Activated T-cell treated with anti-CD3 and anti-CD28 coated beads, Interleukin-2, amount 50 U/mL, for 24 hours (primary cell): Measurements from ENCODE around the gene OR52D1.

Source experiments
- DNase-seq: peaks from one replicate; pipeline ENCODE4 v3.0.0-alpha.2; 2020
- H3K27ac Mint-ChIP-seq: 2 replicates; pipeline ENCODE4 v1.8.0; 2020; ENCODE audit warnings: mild to moderate bottlenecking, mixed read lengths
- H3K27me3 Mint-ChIP-seq: 2 replicates; pipeline ENCODE4 v1.8.0; 2020; ENCODE audit warnings: mixed read lengths
- H3K36me3 Mint-ChIP-seq: 2 replicates; pipeline ENCODE4 v1.8.0; 2020; ENCODE audit warnings: low read depth, mixed read lengths
- H3K4me1 Mint-ChIP-seq: 2 replicates; pipeline ENCODE4 v1.8.0; 2020; ENCODE audit warnings: low read depth, mixed read lengths
- H3K4me3 Mint-ChIP-seq: 2 replicates; pipeline ENCODE4 v1.8.0; 2020; ENCODE audit warnings: mild to moderate bottlenecking, moderate library complexity, mixed read lengths
- H3K9me3 Mint-ChIP-seq: 2 replicates; pipeline ENCODE4 v1.8.0; 2020; ENCODE audit warnings: mixed read lengths

The OR52D1 gene

DNA sequence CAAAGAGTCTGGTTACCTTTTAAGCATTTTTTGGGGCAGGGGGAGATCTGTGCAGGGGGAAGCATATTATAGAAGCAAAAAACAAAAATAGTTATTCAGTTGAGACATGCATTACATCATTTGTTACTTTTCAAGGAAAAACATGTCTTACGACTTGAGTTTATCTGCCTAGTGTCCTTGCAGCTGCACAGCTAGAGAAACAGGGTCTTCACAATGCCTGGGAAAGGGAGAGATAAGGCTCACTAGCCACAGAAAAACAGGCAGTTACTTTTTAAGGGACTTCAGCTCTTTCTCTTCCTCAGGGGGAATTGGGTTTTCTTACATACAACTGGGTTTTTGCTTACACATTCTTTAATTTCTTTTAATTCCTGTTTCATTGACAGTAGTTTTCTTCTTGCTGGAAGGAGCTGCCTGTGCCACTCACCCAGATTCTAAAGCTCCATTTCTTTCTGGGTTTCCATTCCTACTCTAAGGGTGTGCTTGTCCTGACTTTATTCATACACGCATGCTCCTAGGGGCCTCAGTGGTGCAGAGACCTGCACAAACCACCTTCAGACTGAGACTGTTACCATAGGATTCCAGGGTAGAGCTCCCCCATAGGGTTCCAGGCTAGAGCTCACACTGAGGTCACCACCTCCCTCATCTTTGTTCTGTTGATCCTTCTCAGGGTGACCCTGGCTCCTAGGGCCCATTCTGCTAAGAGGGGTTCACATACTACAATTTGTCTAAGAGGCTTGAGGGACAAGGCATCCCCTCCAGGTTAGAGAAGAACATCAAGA, 42.8 kb downstream of the OR52D1 start:
- Mint-ChIP-seq H3K27ac (no peak overlapping the region), H3K4me3 (no peak overlapping the region), H3K36me3 (no peaks in the 10 kb centered on the region), H3K27me3 (no peaks in the 10 kb centered on the region), H3K4me1 (no peaks in the 10 kb centered on the region), H3K9me3 (no peaks in the 10 kb centered on the region)
- DNase-seq = no peak

DNA sequence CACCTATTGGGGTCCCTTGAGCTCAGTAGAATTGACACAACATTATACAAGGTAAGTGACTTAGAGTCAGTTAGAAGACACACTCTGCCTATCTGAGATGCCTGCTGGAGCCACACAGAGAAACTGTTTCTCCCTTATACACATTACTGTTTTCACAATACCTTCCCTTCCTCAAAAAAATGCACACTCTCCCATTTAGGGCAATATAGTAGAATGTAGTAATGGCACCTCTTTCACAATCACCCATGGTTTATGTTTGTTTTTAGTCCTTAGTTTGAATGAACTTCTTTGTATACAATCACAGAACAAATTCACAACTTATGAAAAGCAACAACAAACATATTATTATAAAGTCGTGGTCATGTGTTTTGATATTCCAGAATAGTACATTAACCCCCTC, 45.6 kb downstream of the OR52D1 start:
- no peaks in the 10 kb centered on the region for H3K36me3 Mint-ChIP-seq
- H3K9me3 Mint-ChIP-seq = no peaks in the 10 kb centered on the region
- H3K4me1 Mint-ChIP-seq = no peaks in the 10 kb centered on the region
- H3K4me3 Mint-ChIP-seq = no peak overlapping the region
- H3K27ac Mint-ChIP-seq = no peak overlapping the region
- no peak for DNase-seq
- no peaks in the 10 kb centered on the region for H3K27me3 Mint-ChIP-seq

DNA sequence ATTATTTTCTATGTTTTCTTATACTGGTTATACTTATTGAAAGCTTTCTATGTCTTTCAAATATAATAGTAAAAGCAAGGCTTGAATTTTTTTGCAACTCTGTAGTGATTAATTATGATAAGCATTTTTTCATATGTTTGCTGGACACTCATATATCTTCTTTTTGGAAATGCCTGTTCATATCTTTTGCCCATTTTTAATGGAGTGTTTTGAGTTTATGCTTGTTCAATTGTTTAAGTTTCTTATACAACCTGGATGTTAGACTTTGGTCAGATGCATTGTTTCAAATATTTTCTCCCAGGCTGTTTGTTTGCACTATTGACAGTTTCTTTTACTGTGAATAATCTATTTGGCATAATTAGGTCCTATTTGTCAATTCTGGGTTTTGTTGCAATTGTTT, 48.0 kb downstream of the OR52D1 start:
- Mint-ChIP-seq H3K27me3 (no peaks in the 10 kb centered on the region), H3K4me3 (no peak overlapping the region), H3K9me3 (no peaks in the 10 kb centered on the region), H3K36me3 (no peaks in the 10 kb centered on the region), H3K4me1 (no peaks in the 10 kb centered on the region), H3K27ac (no peak overlapping the region)
- DNase-seq = no peak
